Endothelial cell of umbilical vein (primary cell): ENCODE measurements around the gene MRGPRG. TPM values are rescaled to one million over a fixed set of nuclear protein-coding genes. Genes with fewer than 3 reads are reported as not detected.
"Not testable (repeated sequence)": the region's sequence is repeated elsewhere in the genome, so short reads cannot be mapped to it uniquely, and the experiment has no call there.

Source experiments
- BruUV-seq: library from RNA; stranded (reverse); fragments of 400-500 nt; replicated peaks from 2 replicates; lab custom pipeline; 2021; lab: Mats Ljungman, UMichigan
- CTCF ChIA-PET: fragments of 300-600, 350-600 bp; sonication (Branson Sonifier 250); formaldehyde crosslinking; loops from one replicate; lab custom pipeline; 2021; ENCODE audit warnings: antibody characterized with exemption, inconsistent platforms; lab: Charles Lee
- POLR2A ChIA-PET: fragments of 300-600, 350-600 bp; sonication (Branson Sonifier 250); formaldehyde crosslinking; loops from one replicate; lab custom pipeline; 2021; ENCODE audit warnings: antibody characterized with exemption, inconsistent platforms; lab: Charles Lee
- DNase-seq: peaks from one replicate; pipeline ENCODE4 v3.0.0-alpha.2; 2011; ENCODE audit warnings: low read depth, low spot score
- FAIRE-seq: peaks from 2 replicates; lab custom pipeline; 2011; peaks lifted over from hg19 to GRCh38; lab: Jason Lieb, UNC
- H2AFZ ChIP-seq: 2 replicates; pipeline ENCODE4 v1.6.0; 2012; ENCODE audit warnings: low read depth, low read length, control low read depth, inconsistent platforms
- H3K27ac ChIP-seq: 2 replicates; pipeline ENCODE4 v1.5.1; 2011; ENCODE audit warnings: low read depth, mild to moderate bottlenecking, control low read depth, low read length, moderate library complexity; ENCODE audit not compliant: insufficient read depth
- H3K27me3 ChIP-seq, 2 experiments: 2 replicates each; pipeline versions ENCODE4 v1.6.0 to v1.6.1; 2011; ENCODE audit warnings: low read length in 2 of 2, mixed read lengths in 1 of 2; ENCODE audit not compliant: control insufficient read depth in 2 of 2, insufficient read depth in 2 of 2
- H3K36me3 ChIP-seq, 2 experiments: 2 replicates in 1 of 2; 3 replicates in 1 of 2; pipeline ENCODE4 v1.5.1; 2011; ENCODE audit warnings: low read length in 2 of 2, mild to moderate bottlenecking in 1 of 2, moderate library complexity in 1 of 2; ENCODE audit not compliant: control insufficient read depth in 2 of 2, insufficient read depth in 2 of 2; ENCODE audit errors: extremely low read depth in 1 of 2
- H3K4me1 ChIP-seq: 3 replicates; pipeline ENCODE4 v1.5.1; 2011; ENCODE audit warnings: mild to moderate bottlenecking, low read length; ENCODE audit not compliant: control insufficient read depth, insufficient read depth; ENCODE audit errors: extremely low read depth
- H3K4me2 ChIP-seq: 2 replicates; pipeline ENCODE4 v1.6.1; 2011; ENCODE audit warnings: low read length, control low read depth, mixed read lengths; ENCODE audit not compliant: insufficient read depth
- H3K4me3 ChIP-seq, 3 experiments: fragments of 200-600 bp in 1 of 3; sonication (generic), shearing (Covaris generic) in 1 of 3; replicated peaks in 1 of 3; 2 replicates each; pipeline ENCODE4 v1.5.1; 2011 to 2016; ENCODE audit warnings: control low read depth in 3 of 3, low read length in 3 of 3, mild to moderate bottlenecking in 2 of 3, inconsistent platforms in 1 of 3, low read depth in 1 of 3, moderate library complexity in 1 of 3; ENCODE audit not compliant: insufficient read depth in 1 of 3
- H3K79me2 ChIP-seq: 2 replicates; pipeline ENCODE4 v1.6.0; 2012; ENCODE audit warnings: low read length, inconsistent platforms; ENCODE audit not compliant: control insufficient read depth, insufficient read depth
- H3K9ac ChIP-seq: replicated peaks from 2 replicates; pipeline ENCODE3; 2011; ENCODE audit warnings: low read length, control low read depth; ENCODE audit not compliant: insufficient read depth; ENCODE audit errors: extremely low read depth
- H3K9me1 ChIP-seq: replicated peaks from 3 replicates; pipeline ENCODE4 v1.6.0; 2011; ENCODE audit warnings: mild to moderate bottlenecking, low read length; ENCODE audit not compliant: control insufficient read depth, insufficient read depth; ENCODE audit errors: extremely low read depth
- H3K9me3 ChIP-seq: replicated peaks from 2 replicates; pipeline ENCODE4 v1.5.1; 2012; ENCODE audit warnings: low read length, inconsistent platforms; ENCODE audit not compliant: control insufficient read depth, insufficient read depth
- H4K20me1 ChIP-seq: replicated peaks from 2 replicates; pipeline ENCODE3; 2011; ENCODE audit warnings: mild to moderate bottlenecking, low read length; ENCODE audit not compliant: control insufficient read depth, insufficient read depth; ENCODE audit errors: extremely low read depth
- FOS ChIP-seq: IDR thresholded peaks from 2 replicates; pipeline ENCODE4 v1.6.1; 2011; ENCODE audit warnings: mild to moderate bottlenecking, low read length, moderate library complexity, borderline replicate concordance; ENCODE audit not compliant: insufficient read depth
- GATA2 ChIP-seq: IDR thresholded peaks from 2 replicates; pipeline ENCODE4 v1.7.0; 2011; ENCODE audit warnings: low read depth, mild to moderate bottlenecking, moderate library complexity, mixed read lengths, low read length; ENCODE audit not compliant: insufficient read length, insufficient read depth
- dilution Hi-C: fragments of 300-500 bp; cut with MboI; formaldehyde crosslinking; loops from one replicate; pipeline ENCODE4 v1.15.0; 2019; ENCODE audit warnings: low sequenced_read_pairs; ENCODE audit not compliant: extremely low pct_ligation_motif_present
- intact Hi-C: fragments of 100-400 bp; cut with micrococcal nuclease; formaldehyde crosslinking; loops from one replicate; pipeline ENCODE4 v1.10.0; 2022
- polyA plus RNA-seq, 4 experiments: library from polyadenylated mRNA; depleted of rRNA in 3 of 4; stranded (reverse) in 3 of 4; unstranded in 1 of 4; fragments of >200 nt; gene quantifications; 2 replicates each; pipeline versions ENCODE4 v1.2.1 to v1.2.3, GENCODE V29; 2011 to 2012; ENCODE audit warnings: missing spikeins in 1 of 4
- total RNA-seq: library from RNA; stranded (reverse); gene quantifications from 2 replicates; pipeline ENCODE4 v1.2.3, GENCODE V29; 2021
- TF ChIP-seq, protein P1 (sequence below), 2 donors: IDR thresholded peaks; 1 replicate in 1 of 2; 2 replicates in 1 of 2; pipeline ENCODE4 v1.5.1; 2011; ENCODE audit warnings: low read length in 2 of 2, mild to moderate bottlenecking in 2 of 2, moderate library complexity in 2 of 2, control low read depth in 1 of 2, inconsistent platforms in 1 of 2, low read depth in 1 of 2; ENCODE audit not compliant: insufficient read depth in 1 of 2; ENCODE audit errors: extremely low read depth in 1 of 2

The MRGPRG gene
- total and polyA plus RNA-seq, 2 donors (not counting 3 experiments of a cell fraction or from before 2014, with no cell fraction given): not detected

DNA sequence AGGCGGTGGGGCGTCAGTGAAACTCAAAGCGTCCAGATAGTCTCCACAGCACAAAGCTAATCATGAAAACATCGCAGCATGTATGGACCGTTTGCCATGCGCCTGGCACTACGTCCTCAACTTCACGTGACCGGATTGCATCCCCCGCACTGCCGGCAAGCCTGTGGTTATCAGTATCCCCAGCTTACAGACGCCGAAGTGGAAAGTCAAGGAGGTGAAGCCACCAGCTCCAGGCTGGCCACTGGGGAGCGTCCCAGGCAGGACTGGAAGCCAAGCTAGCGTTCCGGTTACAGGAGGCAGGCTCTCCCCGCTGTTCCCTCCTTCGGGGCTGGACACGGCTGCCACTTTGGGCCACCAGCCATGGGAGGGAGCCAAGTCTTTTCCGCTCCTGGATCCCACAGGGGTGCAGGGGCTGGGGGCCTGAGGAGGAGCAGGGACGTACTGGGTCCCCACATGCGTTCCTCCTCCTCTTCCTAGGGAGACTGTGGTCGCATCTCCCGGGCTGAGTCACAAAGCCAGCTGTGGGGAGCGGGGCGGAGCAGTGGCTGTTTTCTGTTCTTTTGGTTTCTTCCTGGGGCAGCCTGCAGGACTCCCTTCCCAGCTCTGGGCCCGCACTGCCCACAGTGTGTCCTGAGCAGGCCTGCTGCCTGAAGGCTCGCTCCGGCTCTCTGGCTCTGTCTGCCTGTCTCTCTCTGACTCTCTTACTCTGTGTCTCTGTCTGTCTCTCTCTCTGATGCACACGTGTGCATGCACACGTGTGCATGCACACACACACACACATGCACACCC, 49.2 kb downstream of the MRGPRG start:
- intact Hi-C loops: loop anchor here (5.0 to 10.0 kb wide), 2 partner anchors 48 to 235 kb away; partner anchors contain the start of gene MRGPRG
- peak; percentile 72 for FAIRE-seq
- Histone ChIP-seq H3K79me2 (peaks cover 2% of the 10 kb centered on the region), H3K9ac (no peak overlapping the region), H3K27me3 (no peaks in the 10 kb centered on the region), H3K4me1 (peaks cover 11% of the 10 kb centered on the region), H3K9me1 (no peaks in the 10 kb centered on the region), H3K36me3 (no peaks in the 10 kb centered on the region), H3K4me3 (peak overlapping the region in 1 of 3 experiments; percentile 24), H2AFZ (peak overlapping the region; percentile 59), H4K20me1 (no peaks in the 10 kb centered on the region), H3K27ac (no peak overlapping the region), H3K9me3 (no peaks in the 10 kb centered on the region), H3K4me2 (peak overlapping the region; percentile 76)
- TF ChIP-seq, protein P1, sequence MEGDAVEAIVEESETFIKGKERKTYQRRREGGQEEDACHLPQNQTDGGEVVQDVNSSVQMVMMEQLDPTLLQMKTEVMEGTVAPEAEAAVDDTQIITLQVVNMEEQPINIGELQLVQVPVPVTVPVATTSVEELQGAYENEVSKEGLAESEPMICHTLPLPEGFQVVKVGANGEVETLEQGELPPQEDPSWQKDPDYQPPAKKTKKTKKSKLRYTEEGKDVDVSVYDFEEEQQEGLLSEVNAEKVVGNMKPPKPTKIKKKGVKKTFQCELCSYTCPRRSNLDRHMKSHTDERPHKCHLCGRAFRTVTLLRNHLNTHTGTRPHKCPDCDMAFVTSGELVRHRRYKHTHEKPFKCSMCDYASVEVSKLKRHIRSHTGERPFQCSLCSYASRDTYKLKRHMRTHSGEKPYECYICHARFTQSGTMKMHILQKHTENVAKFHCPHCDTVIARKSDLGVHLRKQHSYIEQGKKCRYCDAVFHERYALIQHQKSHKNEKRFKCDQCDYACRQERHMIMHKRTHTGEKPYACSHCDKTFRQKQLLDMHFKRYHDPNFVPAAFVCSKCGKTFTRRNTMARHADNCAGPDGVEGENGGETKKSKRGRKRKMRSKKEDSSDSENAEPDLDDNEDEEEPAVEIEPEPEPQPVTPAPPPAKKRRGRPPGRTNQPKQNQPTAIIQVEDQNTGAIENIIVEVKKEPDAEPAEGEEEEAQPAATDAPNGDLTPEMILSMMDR (IDR thresholded peaks at IDR 0.05; ENCODE audit: extremely low read depth in 1 of 2, insufficient read depth in 1 of 2, low read depth in 1 of 2, low read length in 2 of 2): peak; percentile 7 to 19
- TF ChIP-seq FOS (peak; percentile 36), GATA2 (no peak)
- ChIA-PET CTCF (interaction anchor here (0.6 to 1.6 kb wide), 7 partner anchors 14 to 239 kb away, joined by 3 to 7 read pairs (median 5); no protein-coding TSS in a partner anchor), POLR2A (no interaction called here)
- BruUV-seq: no TSS peak
- DNase-seq: peak; percentile 61
- dilution Hi-C loops: no loop called here

DNA sequence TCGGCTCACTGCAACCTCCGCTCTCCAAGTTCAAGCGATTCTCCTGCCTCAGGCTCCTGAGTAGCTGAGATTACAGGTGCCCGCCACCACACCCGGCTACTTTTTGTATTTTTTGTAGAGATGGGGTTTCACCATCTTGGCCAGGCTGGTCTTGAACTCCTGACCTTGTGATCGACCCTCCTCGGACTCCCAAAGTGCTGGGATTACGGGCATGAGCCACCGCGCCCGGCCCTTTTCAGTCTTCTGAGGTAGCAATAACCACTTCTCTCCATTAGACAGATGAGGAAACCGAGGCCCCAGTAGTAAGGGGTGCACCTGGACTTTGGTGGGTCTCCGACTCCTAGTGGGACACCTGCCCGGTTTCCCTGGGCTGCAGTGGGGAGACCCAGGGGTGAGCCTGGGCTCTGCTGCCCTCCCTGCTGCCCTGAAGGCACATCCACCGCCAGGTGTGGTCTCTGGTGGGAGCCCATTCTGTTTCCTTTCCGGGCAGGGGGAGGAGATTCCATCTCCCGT, 49.8 kb downstream of the MRGPRG start:
- H3K79me2 ChIP-seq, H3K27me3 ChIP-seq, H3K9ac ChIP-seq, BruUV-seq, POLR2A ChIA-PET, DNase-seq, H4K20me1 ChIP-seq, H3K9me1 ChIP-seq, H3K36me3 ChIP-seq, dilution Hi-C loops, H3K27ac ChIP-seq, FAIRE-seq, H3K9me3 ChIP-seq: not testable (repeated sequence)
- peak overlapping the region; percentile 59 for H2AFZ ChIP-seq
- intact Hi-C loops: loop anchor here (5.0 to 10.0 kb wide), 2 partner anchors 49 to 234 kb away; partner anchors contain the start of gene MRGPRG
- peak overlapping the region; percentile 76 for H3K4me2 ChIP-seq
- peak overlapping the region in 1 of 3 experiments; percentile 24 for H3K4me3 ChIP-seq
- CTCF ChIA-PET: interaction anchor here (0.8 to 1.6 kb wide), 6 partner anchors 15 to 240 kb away, joined by 3 to 7 read pairs (median 5); no protein-coding TSS in a partner anchor
- peaks cover 11% of the 10 kb centered on the region for H3K4me1 ChIP-seq
